GM19372 (cell line): Measurements from ENCODE around the gene CARF.
"Not testable (repeated sequence)": the region's sequence is repeated elsewhere in the genome, so short reads cannot be mapped to it uniquely, and the experiment has no call there.

Experiments
- ATAC-seq: cut with Tn5 transposase; IDR thresholded peaks from one replicate; pipeline ENCODE4 v1.9.1; 2021; ENCODE audit warnings: mild to moderate bottlenecking, low read depth, moderate library complexity; ENCODE audit not compliant: unreplicated experiment

Gene CARF

DNA sequence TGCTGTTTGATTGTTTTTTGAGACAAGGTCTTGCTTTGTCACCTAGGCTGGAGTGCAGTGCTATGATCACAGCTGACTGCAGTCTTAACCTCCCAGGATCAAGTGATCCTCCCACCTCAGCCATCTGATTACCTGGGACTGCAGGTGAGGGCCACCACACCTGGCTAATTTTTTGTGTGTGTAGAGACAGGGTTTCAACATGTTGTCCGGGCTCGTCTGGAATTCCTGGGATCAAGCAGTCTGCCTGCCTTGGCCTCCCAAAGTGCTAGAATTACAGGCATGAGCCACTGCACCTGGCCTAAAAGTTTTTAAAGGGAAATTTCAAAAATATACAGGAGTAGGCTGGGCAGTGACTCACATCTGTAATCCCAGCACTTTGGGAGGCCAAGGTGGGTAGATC, 22.4 kb downstream of the CARF start:
- ATAC-seq = no peak

GRCh38 chr2:202938960-202939359, 26.9 kb downstream of the CARF start:
- no peak for ATAC-seq

GRCh38 chr2:202941771-202942170, 29.7 kb downstream of the CARF start:
- no peak for ATAC-seq

DNA sequence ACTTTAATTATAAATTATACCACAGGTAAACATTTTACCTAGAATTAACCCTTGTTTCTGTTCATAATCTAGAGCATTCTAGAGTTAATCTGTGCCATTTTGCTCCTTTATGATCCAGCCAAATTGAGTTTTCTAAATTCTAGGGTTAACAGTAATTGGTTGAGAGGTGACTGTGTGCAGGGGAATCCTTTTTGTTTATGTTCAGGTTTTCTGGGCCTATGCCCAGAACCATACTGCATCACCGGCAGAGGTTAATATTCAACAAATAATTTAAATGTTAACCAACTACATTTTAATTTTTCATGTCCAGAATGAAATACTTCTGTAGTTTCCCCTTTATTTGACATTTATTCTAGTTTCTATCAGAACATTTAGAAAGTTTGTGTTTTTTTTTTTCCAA, 32.3 kb downstream of the CARF start:
- ATAC-seq = no peak

DNA sequence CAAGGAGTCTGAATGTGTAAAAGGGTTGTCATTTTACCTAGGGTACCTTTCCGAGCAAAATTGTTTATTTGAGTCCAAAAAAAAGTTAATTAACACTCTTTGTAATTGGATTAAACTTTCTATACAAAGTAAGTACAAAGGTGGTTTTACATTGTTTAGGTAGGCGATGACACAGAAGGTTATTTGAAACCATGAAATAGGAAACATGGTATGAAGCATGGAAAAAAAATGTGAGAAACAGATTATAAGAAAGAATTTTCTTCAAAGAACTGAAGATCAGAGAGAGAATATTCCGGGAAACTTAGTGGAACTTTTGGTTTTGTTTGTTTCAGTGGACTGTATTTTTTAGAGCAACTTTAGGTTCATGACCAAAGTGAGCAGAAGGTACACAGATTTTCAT, 32.7 kb downstream of the CARF start:
- ATAC-seq = no peak

GRCh38 chr2:202945497-202945896, 33.4 kb downstream of the CARF start:
- ATAC-seq = no peak

DNA sequence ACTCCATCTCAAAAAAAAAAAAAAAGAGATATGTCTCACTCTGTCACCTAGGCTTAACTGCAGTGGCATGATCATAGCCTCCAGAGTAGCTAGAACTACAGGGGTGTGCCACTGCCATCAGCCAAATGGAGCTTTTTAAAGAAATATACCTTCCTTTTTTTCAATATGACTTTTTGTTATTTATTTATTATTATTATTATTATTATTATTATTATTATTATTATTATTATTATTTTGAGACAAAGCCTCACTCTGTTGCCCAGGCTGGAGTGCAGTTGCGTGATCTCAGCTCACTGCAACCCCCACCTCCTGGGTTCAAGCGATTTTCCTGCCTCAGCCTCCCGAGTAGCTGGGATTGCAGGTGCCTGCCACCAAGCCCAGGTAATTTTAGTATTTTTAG, 37.3 kb downstream of the CARF start:
- ATAC-seq = not testable (repeated sequence)

- no peak for ATAC-seq
Observed at GRCh38 chr2:202950592-202950991, 38.5 kb downstream of the CARF start.

GRCh38 chr2:202960524-202960923, 48.4 kb downstream of the CARF start:
- ATAC-seq = no peak

DNA sequence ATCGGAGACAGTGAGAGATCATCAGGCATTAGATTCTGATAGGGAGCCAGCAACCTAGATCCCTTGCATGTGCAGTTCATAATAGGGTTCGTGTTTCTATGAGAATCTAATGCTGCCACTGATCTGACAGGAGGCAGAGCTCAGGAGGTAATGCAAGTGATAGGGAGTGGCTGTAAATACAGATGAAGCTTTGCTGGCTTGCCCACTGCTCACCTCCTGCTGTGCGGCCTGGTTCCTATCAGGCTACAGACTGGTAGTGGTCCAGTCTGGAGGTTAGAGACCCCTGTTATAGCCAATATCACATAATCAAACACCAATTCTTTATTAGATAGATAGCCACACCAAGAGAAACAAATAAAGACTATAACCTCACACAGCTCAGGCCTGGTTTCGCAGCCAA, 51.6 kb downstream of the CARF start:
- no peak for ATAC-seq

DNA sequence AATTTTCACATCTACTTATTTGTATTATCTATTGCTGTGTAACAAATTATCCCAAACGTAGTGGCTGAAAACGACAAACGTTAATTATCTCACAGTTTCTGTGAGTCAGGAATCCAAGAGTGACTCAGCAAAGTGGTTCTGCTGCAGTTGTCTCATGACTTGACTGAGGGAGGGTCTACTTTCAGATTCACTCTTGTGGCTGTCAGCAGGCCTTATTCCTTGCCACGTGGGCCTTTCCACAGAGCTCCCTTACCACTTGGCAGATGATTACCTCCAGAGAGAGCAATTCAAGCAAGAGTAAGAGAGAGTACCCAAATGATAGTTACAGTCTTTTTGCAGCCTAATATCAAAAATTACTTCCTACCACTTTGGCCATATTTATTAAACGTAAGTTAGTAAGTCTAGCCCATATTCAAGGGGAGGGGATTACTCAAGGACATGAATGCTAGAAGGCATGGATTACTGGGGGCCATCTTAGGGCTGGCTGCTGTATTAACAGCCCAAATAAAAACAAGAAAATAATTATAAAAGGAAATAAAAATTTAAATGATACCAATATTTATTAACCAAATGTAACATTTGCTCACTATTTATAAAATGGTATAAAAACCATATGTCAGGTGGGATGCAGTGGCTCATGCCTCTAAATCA, 53.9 kb downstream of the CARF start:
- ATAC-seq = no peak

DNA sequence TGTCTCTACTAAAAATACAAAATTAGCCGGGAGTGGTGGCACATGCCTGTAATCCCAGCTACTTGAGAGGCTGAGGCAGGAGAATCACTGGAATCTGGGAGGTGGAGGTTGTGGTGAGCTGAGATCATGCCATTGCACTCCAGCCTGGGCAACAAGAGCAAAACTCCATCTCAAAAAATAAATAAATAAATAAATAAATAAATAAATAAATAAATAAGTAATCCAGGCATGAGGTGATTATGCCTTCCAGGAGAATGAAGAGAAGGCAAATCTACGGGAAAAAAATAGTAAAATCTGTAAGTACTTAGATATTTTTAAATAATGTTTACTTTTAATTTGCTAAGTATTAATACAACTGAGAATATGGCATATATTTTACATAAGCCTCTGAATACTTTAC, 57.3 kb downstream of the CARF start:
- not testable (repeated sequence) for ATAC-seq

GRCh38 chr2:202976809-202977208, 64.7 kb downstream of the CARF start:
- no peak for ATAC-seq

DNA sequence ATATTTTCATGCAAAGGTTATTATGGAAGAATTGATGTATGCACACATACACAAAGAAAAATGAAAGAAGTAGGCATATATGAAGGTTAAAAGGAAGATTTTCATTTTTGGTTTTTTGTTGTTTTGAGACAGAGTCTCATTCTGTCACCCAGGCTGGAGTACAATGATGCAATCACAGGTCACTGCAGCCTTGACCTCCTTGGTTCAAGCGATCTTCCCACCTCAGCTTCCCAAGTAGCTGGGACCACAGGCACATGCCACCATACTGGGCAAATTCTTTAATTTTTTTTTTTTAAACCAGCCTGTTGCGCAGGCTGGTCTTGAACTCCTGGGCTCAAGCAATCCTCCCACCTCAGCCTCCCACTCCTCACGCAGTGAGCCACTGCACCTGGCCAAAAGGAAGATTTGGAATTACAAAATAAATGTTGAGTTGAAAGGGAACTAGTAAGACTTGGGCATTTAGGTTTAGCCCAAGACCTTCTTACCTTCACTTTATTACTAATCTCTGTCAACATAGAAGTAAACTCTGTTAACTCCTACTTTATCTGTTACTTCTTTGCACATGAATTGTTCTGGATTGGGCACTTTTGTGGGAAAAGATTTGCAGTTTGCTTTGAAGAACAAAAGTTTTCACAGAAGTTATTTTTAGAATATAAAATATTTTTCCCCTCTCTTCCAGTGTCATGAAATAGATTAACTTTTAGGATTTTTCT, 70.9 kb downstream of the CARF start:
- no peak for ATAC-seq

DNA sequence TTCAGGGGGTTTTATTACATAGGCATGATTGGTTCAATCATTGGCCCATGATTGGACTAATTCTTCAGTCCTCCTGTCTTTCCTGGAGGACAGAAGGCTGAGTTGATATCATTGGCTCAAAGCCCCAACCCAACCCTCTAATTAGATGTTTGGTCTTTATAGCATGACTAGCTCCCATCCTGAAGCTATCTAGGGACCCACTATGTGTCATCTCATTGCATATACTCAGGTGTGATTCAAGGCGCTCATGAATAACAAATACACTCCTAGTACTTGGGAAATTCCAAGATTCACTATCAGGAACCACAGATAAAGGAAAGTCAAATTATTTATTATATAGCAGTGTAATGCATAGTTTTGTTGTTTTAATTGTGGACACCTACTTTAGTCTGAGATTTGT, 77.7 kb downstream of the CARF start:
- ATAC-seq = no peak

DNA sequence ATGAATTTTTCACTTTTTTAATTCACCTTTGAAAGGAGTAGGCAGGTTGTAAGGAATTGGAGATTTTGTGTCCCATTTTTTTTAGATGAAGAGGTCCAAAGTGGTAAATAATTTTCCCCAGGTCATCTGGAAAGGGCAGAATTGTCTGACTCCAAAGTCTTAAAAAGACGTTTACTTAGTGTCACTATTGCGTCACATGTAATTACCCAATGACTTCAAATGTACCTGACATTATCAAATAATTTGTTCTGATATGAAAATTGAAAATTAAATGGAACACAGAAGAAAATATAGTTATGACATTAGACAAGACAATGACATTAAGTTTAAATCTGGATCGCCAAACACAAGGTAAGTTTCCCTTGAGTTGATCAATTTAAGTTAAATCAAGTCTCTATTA, 78.4 kb downstream of the CARF start:
- no peak for ATAC-seq

DNA sequence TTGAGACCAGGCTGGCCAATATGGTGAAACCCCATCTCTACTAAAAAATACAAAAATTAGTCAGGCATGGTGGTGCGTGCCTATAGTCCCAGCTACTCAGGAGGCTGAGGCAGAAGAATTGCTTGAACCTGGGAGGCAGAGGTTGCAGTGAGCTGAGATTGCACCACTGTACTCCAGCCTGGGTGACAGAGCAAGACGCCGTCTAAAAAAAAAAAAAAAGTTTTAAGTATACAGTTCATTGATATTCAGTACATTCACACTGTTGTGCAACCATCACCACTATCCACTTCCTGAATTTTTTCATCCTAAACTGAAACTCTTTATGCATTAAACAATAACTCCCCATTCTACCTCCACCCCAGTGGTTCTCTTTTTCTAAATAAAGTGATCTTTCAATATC, 85.0 kb downstream of the CARF start:
- ATAC-seq = not testable (repeated sequence)

DNA sequence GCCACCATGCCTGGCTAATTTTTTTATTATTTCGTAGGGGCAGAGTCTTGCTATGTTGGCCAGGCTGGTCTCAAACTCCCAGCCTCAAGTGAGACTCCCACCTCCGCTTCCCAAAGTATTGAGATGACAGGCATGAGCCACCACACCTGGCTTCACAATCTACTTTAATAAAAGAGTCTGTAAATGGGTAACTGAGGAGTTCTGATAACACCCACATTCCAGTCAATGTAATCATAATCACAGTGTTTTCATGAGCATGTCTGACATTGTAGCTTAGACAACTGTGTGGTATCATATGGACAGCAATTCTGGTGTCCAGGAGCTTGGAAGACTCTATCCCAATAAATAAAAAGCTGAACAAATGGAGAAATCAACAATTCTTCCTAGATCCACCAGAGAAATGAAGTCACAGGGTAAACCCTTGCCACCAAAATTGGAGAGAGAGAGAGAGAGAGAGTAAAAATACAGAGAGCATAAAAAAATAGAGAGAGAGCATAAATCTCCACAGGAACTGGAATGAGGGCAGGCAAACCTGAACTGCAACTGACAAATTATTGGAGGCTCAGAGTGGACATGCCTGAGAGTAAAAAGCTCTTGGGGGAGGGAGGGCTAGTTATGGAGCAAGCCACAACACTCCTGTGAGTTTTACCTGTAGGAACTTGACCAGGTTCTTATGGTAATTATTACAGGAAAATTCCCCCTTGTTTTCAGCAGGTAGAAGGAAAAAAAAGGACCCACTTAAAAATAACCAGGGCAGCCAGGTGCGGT, 90.2 kb downstream of the CARF start:
- ATAC-seq = no peak

GRCh38 chr2:203003716-203004115, 91.6 kb downstream of the CARF start:
- ATAC-seq = no peak

DNA sequence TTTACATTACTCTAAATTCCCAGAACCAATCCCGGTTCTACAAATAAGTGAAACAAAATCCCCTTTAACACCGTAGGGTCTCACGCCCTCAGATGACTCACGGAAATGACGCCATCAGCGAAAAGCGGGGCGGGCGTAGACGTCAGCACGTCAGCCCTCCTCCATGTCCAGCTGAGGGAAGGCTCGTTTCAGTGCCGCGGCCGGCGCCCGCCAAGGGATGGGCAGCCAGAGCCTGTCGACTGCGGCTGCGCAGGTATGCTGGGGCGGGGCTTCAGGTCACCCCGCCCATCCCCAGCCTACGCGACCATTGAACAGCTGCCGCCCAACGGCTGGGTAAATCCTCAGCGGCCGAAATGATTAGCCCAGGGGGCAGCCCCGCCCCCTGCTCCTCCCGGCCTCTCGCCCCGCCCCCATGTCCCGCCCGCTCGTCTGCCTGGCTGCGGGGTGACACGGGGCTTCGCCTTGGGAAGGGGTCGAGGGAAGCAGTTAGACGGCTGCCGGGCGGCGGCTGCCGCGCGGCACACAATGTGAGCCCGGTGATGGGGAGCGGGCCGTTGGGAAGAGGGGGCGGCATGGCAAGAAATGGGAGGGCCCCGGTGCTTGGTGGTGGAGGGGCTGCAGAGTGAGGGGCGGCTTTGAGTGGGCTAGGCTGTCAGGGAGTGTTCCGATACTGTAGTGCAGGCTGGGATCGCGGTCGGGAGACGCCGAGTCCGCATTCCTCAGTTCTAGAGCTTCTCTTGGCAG, 102.6 kb downstream of the CARF start, which contains the start of gene NBEAL1:
TSS of gene NBEAL1 (plus strand) at position 420 of the 744 bp plus-strand sequence. CDS start 1,510 bp downstream, outside the sequence.
- ATAC-seq = peak; percentile 98

DNA sequence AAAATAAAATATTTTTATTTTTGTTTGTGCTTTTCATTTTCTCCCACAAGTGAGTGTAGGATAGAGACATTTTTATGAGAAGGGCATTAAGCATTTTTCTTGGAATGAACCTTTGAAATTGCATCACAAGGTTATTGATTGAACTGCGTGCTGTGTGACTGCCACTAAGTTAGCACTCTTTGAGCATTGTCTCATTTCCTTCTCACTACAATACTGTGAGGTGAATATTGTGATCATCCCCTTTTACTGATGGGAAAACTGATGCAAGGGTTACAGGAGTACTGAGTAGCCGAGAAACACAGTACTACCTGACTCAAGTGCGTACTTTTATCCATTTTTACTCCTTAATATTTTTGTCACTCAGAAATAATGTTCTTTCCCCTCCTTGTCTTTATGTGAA, 104.6 kb downstream of the CARF start:
- no peak for ATAC-seq
